Adipocyte (in vitro differentiated cells): ENCODE measurements around the gene NR0B2.
"Not testable (repeated sequence)": the region's sequence is repeated elsewhere in the genome, so short reads cannot be mapped to it uniquely, and the experiment has no call there.

Source experiments
- DNase-seq: peaks from one replicate; pipeline ENCODE4 v3.0.0-alpha.2; 2015; ENCODE audit warnings: low read depth
- H3K27me3 ChIP-seq: replicated peaks from 2 replicates; pipeline ENCODE4 v1.7.0; 2013; ENCODE audit warnings: mild to moderate bottlenecking, low read length, moderate library complexity; ENCODE audit not compliant: control insufficient read depth, insufficient read depth
- H3K36me3 ChIP-seq: 2 replicates; pipeline ENCODE4 v1.7.0; 2013; ENCODE audit warnings: low read length, mild to moderate bottlenecking, moderate library complexity; ENCODE audit not compliant: control insufficient read depth, insufficient read depth, severe bottlenecking
- H3K4me1 ChIP-seq: 2 replicates; pipeline ENCODE4 v1.7.0; 2013; ENCODE audit warnings: mild to moderate bottlenecking, low read length, moderate library complexity; ENCODE audit not compliant: control insufficient read depth, insufficient read depth
- H3K4me3 ChIP-seq: 2 replicates; pipeline ENCODE4 v1.7.0; 2013; ENCODE audit warnings: mild to moderate bottlenecking, low read length, moderate library complexity
- H3K9ac ChIP-seq: 2 replicates; pipeline ENCODE4 v1.7.0; 2013; ENCODE audit warnings: mild to moderate bottlenecking, low read length, moderate library complexity
- H3K9me3 ChIP-seq: 2 replicates; pipeline ENCODE4 v1.7.0; 2013; ENCODE audit warnings: mild to moderate bottlenecking, low read length, moderate library complexity; ENCODE audit not compliant: control insufficient read depth

Gene NR0B2

GRCh38 chr1:26881611-26882010, 32.2 kb downstream of the NR0B2 start:
- H3K9me3 ChIP-seq, H3K4me1 ChIP-seq, DNase-seq, H3K9ac ChIP-seq, H3K27me3 ChIP-seq, H3K4me3 ChIP-seq: not testable (repeated sequence)
- H3K36me3 ChIP-seq, result peaks cover 76% of the 10 kb centered on the region

- Histone ChIP-seq H3K36me3 (peaks cover 63% of the 10 kb centered on the region), H3K9me3 (no peaks in the 10 kb centered on the region), H3K4me3 (no peak overlapping the region), H3K9ac (no peak overlapping the region), H3K4me1 (peaks cover 7% of the 10 kb centered on the region), H3K27me3 (no peaks in the 10 kb centered on the region)
- DNase-seq, result no peak
Observed at GRCh38 chr1:26879793-26880192, 34.0 kb downstream of the NR0B2 start.

GRCh38 chr1:26877326-26877725, 36.4 kb downstream of the NR0B2 start:
- no peak for DNase-seq
- Histone ChIP-seq H3K4me1 (peaks cover 7% of the 10 kb centered on the region), H3K27me3 (no peaks in the 10 kb centered on the region), H3K9me3 (no peaks in the 10 kb centered on the region), H3K9ac (peak overlapping the region; percentile 13), H3K4me3 (no peak overlapping the region), H3K36me3 (peaks cover 39% of the 10 kb centered on the region)

- no peaks in the 10 kb centered on the region for H3K9me3 ChIP-seq
- H3K27me3 ChIP-seq, result no peaks in the 10 kb centered on the region
- H3K4me1 ChIP-seq, result peaks cover 7% of the 10 kb centered on the region
- no peak overlapping the region for H3K4me3 ChIP-seq
- DNase-seq, result no peak
- peaks cover 16% of the 10 kb centered on the region for H3K36me3 ChIP-seq
- H3K9ac ChIP-seq, result no peak overlapping the region
Observed at GRCh38 chr1:26874896-26875295, 38.9 kb downstream of the NR0B2 start.

- H3K4me3 ChIP-seq, DNase-seq, H3K9me3 ChIP-seq, H3K36me3 ChIP-seq, H3K9ac ChIP-seq, H3K27me3 ChIP-seq, H3K4me1 ChIP-seq: not testable (repeated sequence)
Observed at GRCh38 chr1:26873097-26873496, 40.7 kb downstream of the NR0B2 start.

- Histone ChIP-seq H3K4me1 (peaks cover 10% of the 10 kb centered on the region), H3K27me3 (no peaks in the 10 kb centered on the region), H3K4me3 (peak overlapping the region; percentile 87), H3K36me3 (no peaks in the 10 kb centered on the region), H3K9ac (peak overlapping the region; percentile 85), H3K9me3 (no peaks in the 10 kb centered on the region)
- DNase-seq, result peak; percentile 98
Observed at GRCh38 chr1:26864610-26865480, 48.9 kb downstream of the NR0B2 start.

- DNase-seq, result no peak
- H3K36me3 ChIP-seq, result no peaks in the 10 kb centered on the region
- H3K4me3 ChIP-seq, result no peak overlapping the region
- no peaks in the 10 kb centered on the region for H3K9me3 ChIP-seq
- peaks cover 10% of the 10 kb centered on the region for H3K4me1 ChIP-seq
- H3K27me3 ChIP-seq, result no peaks in the 10 kb centered on the region
- H3K9ac ChIP-seq, result no peak overlapping the region
Observed at GRCh38 chr1:26863685-26864077, 50.1 kb downstream of the NR0B2 start.

- H3K9me3 ChIP-seq, result no peaks in the 10 kb centered on the region
- H3K4me3 ChIP-seq, result peak within 1 kb of the TSS; percentile 87
- no peaks in the 10 kb centered on the region for H3K27me3 ChIP-seq
- no peaks in the 10 kb centered on the region for H3K36me3 ChIP-seq
- no peak for DNase-seq
- peak within 1 kb of the TSS; percentile 85 for H3K9ac ChIP-seq
- H3K4me1 ChIP-seq, result peaks cover 10% of the 10 kb centered on the region
Observed at GRCh38 chr1:26862781-26863684, 50.7 kb downstream of the NR0B2 start, which contains the start of gene SFN. Gene SFN (plus strand): TSS chr1:26863149. CDS start chr1:26863213, 64 bp downstream.

GRCh38 chr1:26861889-26862378, 51.8 kb downstream of the NR0B2 start:
- H3K9ac ChIP-seq, result no peak overlapping the region
- no peaks in the 10 kb centered on the region for H3K27me3 ChIP-seq
- no peak overlapping the region for H3K4me3 ChIP-seq
- H3K4me1 ChIP-seq, result peaks cover 10% of the 10 kb centered on the region
- no peaks in the 10 kb centered on the region for H3K9me3 ChIP-seq
- DNase-seq, result no peak
- H3K36me3 ChIP-seq, result no peaks in the 10 kb centered on the region
